IPS DF 4.7 (cell line): Measurements from ENCODE around the gene PPP1R12C.

Experiments
- DNase-seq: peaks from one replicate; pipeline ENCODE4 v3.0.0-alpha.2; 2013; ENCODE audit warnings: low spot score; ENCODE audit errors: extremely low read depth

The PPP1R12C gene

DNA sequence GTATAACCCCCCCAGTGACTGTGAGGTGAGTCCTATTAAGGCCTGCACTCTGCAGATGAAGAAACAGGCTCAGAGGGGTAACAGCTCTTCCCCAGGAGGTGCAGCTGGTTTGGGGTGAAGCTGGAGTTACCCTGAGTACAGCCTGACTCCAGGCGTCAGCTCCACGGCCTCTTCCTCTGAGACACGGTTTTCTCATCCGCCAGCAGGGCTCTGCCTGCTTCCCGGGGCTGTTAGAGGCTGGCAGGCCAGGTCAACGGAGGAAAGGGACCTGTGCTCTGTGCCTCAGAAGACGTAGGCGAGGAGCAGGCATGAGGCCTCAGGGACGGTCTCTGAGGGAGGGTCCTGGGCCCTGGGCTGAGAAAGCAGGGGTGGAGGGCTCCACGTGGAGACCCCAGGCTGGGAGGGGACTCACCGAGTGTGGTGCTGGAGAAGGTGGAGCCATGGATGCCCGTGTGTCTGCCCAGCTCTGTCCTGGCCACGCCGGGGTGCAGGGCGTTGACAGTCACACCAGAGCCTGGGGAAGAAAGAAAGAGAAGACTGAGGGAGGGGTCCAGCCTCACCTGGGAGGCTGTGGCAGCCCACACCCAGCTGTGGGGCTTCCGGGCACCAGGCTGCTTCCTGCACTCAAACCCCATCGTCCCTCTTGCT, 70.3 kb downstream of the PPP1R12C start:
- DNase-seq, result no peak

DNA sequence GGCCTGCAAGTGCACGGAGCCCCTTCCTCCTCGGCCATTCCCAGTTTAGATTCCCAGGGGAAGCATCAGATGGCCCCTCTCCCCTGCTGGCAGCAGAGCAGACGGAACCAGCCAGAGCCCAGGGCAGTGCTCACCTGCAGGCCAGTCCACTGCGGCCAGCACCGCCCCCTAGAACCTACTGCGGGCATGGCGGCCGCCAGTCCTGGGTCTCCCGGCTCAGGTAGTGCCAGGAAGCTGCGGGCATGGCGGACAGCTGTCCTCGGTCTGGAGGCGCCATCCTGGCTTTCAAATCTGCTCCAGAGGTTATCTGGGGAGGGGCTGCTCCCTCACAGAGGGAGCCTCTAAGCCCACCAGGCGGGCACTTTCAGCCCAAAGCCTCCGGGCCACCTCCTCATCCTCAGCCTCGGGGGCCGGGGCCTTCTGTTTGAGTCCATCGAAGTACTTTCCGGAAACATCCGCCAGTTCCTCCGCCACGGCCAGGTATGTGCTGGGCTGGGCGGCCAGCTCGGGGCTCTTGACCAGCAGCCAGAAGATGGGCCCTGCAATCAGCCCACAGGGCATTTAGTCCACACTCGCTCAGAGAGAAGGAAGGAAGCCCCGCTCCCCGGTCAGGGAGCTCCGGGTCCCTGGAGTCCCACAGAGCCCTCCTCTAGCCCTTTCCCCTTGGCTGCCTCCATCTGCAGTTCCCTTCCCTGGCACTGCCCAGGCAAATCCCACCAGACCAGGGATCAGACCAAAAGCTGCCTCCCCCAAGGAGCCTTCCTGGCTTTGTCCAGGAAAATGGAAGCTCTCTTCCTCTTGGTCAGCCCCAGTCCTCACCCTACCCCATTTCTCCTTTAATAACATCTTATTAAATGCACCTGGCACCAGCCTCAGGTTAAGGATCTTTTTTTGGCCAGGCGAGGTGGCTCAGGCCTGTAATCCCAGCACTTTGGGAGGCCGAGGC, 72.4 kb downstream of the PPP1R12C start:
- no peak for DNase-seq

DNA sequence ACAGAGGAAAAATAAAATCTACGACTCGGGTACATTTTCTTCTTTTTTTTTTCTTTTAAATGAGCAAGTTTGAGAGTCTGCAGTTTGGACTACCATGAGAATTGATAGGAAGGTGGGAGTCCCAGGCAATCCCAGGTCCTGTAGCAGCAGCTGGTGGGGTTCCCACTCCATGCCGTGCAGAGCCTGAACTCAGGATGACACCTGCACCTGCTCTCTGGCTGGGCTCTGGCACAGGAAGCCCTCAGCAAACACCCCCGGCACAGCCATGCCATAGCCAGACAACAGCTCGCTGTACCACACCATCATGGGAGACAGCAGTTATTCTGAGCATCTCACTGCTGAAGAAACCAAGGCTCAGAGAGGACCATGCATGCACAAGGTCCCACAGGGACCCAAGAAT, 73.2 kb downstream of the PPP1R12C start:
- DNase-seq, result no peak

DNA sequence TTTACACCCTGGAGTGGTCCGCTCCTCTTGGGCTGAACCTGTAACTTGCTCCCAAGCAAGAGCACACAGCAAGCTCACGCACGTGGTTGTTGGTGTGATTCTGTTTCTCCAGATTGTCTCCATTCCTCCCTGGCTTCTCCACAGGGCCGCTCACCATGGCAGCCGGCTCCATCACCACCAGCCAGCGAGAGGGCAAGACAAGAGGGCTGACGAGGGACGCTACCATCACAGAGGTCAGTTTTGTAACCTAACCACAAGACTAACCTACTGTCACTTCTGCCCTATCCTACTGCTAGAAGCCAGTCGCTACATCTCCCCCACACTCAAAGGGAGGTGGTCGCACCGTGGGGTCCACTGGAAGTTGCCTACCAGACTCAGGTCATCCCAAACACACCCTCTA, 74.7 kb downstream of the PPP1R12C start:
- DNase-seq, result no peak

DNA sequence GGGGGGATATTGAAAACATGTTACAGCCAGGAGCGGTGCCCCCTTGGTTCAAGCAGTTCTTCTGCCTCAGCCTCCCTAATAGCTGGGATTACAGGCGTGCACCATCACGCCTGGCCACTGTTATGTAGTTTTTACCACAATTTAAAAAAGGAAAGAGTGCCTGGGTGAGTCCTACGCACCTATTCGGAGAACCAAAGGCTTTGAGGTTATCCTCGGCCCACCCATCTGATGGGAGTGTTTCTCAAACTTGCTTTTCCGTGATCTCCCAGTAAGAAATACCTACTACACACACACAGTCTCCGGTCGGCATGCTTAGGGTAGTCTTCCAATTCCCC, 75.1 kb downstream of the PPP1R12C start:
- no peak for DNase-seq

DNA sequence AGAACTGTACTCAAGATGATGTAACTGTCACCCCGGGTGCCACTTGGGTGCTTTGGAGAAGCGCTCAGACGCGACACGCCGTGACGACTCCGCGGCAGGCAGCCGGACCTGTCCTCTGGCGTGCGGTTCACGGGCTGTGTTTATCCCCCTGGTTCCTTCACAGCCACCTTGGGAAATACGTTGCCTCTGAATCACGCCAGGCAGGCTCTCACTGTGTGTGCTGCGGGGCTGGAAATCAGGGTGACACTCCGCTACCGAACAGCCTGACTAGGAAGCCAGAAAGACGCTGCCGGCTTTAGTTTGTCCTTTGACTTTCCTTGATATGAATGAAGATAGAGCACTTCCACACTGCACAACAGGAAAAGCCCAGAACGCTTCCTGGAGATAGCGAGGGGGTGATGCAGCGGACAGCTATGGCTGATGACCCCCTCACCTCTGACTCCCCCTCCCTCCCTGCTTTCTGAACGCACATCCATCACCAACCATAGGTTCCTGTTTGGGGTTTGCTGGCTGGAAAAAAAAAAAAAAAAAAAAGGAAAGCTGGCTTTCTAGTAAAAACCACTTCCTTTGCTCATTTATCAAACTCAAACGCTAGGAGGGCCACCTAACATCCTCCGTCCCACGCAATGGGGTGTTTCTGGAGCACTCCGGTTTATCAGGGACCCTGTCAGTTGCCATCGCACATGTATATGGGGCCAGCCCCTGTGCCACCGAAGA, 75.7 kb downstream of the PPP1R12C start:
- no peak for DNase-seq

DNA sequence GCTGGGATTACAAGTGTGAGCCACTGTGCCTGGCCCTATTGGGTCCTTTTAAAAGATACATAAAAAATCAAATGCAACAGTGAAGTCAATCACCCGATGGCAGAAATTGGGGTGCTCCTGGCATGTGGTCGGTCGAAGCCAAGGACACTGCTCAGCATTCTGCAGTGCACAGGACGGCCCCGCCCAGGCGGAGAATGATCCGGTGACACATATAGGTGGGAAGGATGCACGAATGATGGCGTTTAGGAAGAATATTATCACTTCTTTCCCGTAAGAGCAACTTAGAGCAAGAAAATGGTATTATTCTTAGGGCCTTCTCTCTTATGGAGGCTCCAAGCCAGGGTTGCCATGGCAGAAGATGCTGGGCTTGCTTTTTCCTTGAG, 76.2 kb downstream of the PPP1R12C start:
- no peak for DNase-seq
